ENCODE measurements around the gene KIF1B.

DNA sequence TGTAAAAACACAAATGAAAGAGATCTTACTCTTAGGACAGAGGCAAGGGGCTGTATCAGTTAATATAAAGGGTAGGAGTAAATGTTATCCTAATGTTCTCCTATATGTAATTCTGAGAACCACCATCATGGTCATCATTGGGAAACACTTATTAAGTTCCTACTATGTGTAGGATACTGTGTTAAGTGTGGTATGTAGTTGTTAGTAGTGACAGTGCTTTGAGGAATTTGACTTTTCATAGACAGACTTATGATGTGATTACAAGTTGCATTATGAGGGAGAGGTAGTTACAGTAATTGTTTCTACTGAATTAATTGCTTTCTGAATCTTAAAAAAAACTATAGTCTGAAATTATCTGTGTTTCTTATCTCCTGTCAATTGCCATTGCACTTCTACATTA, 136.7 kb downstream of the KIF1B start:
- TF ChIP-seq, protein P1, sequence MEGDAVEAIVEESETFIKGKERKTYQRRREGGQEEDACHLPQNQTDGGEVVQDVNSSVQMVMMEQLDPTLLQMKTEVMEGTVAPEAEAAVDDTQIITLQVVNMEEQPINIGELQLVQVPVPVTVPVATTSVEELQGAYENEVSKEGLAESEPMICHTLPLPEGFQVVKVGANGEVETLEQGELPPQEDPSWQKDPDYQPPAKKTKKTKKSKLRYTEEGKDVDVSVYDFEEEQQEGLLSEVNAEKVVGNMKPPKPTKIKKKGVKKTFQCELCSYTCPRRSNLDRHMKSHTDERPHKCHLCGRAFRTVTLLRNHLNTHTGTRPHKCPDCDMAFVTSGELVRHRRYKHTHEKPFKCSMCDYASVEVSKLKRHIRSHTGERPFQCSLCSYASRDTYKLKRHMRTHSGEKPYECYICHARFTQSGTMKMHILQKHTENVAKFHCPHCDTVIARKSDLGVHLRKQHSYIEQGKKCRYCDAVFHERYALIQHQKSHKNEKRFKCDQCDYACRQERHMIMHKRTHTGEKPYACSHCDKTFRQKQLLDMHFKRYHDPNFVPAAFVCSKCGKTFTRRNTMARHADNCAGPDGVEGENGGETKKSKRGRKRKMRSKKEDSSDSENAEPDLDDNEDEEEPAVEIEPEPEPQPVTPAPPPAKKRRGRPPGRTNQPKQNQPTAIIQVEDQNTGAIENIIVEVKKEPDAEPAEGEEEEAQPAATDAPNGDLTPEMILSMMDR (IDR thresholded peaks at IDR 0.05): no peak
- TF ChIP-seq POLR2AphosphoS5 (IDR thresholded peaks at IDR 0.05; ENCODE audit: low read depth, low read length) (no peak), TCF7L2 (IDR thresholded peaks at IDR 0.05; ENCODE audit: low read depth, low read length) (no peak), SIN3A (IDR thresholded peaks at IDR 0.05; ENCODE audit: borderline replicate concordance, insufficient read depth, low read depth, low read length) (no peak)
- TF ChIP-seq, protein P2, sequence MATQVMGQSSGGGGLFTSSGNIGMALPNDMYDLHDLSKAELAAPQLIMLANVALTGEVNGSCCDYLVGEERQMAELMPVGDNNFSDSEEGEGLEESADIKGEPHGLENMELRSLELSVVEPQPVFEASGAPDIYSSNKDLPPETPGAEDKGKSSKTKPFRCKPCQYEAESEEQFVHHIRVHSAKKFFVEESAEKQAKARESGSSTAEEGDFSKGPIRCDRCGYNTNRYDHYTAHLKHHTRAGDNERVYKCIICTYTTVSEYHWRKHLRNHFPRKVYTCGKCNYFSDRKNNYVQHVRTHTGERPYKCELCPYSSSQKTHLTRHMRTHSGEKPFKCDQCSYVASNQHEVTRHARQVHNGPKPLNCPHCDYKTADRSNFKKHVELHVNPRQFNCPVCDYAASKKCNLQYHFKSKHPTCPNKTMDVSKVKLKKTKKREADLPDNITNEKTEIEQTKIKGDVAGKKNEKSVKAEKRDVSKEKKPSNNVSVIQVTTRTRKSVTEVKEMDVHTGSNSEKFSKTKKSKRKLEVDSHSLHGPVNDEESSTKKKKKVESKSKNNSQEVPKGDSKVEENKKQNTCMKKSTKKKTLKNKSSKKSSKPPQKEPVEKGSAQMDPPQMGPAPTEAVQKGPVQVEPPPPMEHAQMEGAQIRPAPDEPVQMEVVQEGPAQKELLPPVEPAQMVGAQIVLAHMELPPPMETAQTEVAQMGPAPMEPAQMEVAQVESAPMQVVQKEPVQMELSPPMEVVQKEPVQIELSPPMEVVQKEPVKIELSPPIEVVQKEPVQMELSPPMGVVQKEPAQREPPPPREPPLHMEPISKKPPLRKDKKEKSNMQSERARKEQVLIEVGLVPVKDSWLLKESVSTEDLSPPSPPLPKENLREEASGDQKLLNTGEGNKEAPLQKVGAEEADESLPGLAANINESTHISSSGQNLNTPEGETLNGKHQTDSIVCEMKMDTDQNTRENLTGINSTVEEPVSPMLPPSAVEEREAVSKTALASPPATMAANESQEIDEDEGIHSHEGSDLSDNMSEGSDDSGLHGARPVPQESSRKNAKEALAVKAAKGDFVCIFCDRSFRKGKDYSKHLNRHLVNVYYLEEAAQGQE (IDR thresholded peaks at IDR 0.05; ENCODE audit: insufficient read depth in 1 of 2, low read depth in 2 of 2, low read length in 1 of 2): no peak

All from Panc1 (cell line).